ENCODE data around the gene STX8. TPM values are rescaled to one million over a fixed set of nuclear protein-coding genes. Genes with fewer than 3 reads are reported as not detected.

The STX8 gene
- total RNA-seq, 1 donor from 2014 or later = 54.8 TPM

DNA sequence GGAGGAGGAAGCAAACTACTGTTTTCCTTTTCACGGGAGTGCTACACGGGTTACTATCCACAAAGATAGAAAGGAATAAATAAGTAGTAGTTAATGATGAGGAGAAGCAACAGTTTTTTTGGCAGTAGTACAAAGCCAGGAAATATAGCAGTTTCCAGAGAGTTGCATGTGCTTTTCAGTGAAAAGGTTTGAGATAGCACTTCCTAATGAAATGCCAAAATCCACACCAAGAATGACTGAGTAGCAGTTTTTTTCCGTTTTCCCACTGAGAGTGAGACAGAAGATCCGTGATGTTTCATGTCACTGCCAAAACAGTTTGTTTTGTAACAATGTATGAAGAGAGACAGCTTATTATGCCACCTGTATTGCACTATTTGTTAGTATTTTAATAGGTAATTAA is 129.1 kb downstream of the STX8 start:
- Mint-ChIP-seq H3K4me3 (ENCODE audit: unreplicated experiment) (no peak overlapping the region), H3K27me3 (ENCODE audit: low read depth, unreplicated experiment) (no peaks in the 10 kb centered on the region), H3K9me3 (ENCODE audit: unreplicated experiment) (no peaks in the 10 kb centered on the region), H3K36me3 (ENCODE audit: low read depth, unreplicated experiment) (peaks cover 4% of the 10 kb centered on the region), H3K4me1 (ENCODE audit: low read depth, unreplicated experiment) (peaks cover 2% of the 10 kb centered on the region), H3K27ac (ENCODE audit: unreplicated experiment) (no peak overlapping the region)
- Histone ChIP-seq H4K20me1 (ENCODE audit: insufficient read depth, low read length) (peaks cover 5% of the 10 kb centered on the region), H3K27me3 (ENCODE audit: insufficient read depth, low read length) (no peaks in the 10 kb centered on the region), H3K9ac (ENCODE audit: low read length) (no peak overlapping the region), H3K79me2 (ENCODE audit: insufficient read depth, low read length) (no peaks in the 10 kb centered on the region), H3K4me3 (ENCODE audit: insufficient read depth, low read depth, low read length) (no peak overlapping the region), H3K9me3 (ENCODE audit: insufficient read depth, low read depth, low read length) (no peaks in the 10 kb centered on the region), H2AFZ (ENCODE audit: low read depth, low read length) (no peak overlapping the region), H3K4me1 (ENCODE audit: insufficient read depth, low read length) (no peaks in the 10 kb centered on the region), H3K4me2 (ENCODE audit: low read length) (no peak overlapping the region), H3K36me3 (ENCODE audit: insufficient read depth, low read length) (no peaks in the 10 kb centered on the region), H3K27ac (ENCODE audit: low read depth, low read length) (no peak overlapping the region)
- TF ChIP-seq, protein P1, sequence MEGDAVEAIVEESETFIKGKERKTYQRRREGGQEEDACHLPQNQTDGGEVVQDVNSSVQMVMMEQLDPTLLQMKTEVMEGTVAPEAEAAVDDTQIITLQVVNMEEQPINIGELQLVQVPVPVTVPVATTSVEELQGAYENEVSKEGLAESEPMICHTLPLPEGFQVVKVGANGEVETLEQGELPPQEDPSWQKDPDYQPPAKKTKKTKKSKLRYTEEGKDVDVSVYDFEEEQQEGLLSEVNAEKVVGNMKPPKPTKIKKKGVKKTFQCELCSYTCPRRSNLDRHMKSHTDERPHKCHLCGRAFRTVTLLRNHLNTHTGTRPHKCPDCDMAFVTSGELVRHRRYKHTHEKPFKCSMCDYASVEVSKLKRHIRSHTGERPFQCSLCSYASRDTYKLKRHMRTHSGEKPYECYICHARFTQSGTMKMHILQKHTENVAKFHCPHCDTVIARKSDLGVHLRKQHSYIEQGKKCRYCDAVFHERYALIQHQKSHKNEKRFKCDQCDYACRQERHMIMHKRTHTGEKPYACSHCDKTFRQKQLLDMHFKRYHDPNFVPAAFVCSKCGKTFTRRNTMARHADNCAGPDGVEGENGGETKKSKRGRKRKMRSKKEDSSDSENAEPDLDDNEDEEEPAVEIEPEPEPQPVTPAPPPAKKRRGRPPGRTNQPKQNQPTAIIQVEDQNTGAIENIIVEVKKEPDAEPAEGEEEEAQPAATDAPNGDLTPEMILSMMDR (IDR thresholded peaks at IDR 0.05; ENCODE audit: insufficient read depth, low read depth, low read length) = no peak
- no peak for TF ChIP-seq EZH2 (IDR thresholded peaks at IDR 0.05; ENCODE audit: insufficient read depth, low read length)
- DNase-seq (ENCODE audit: low read depth) (no peak), FAIRE-seq (no peak)

DNA sequence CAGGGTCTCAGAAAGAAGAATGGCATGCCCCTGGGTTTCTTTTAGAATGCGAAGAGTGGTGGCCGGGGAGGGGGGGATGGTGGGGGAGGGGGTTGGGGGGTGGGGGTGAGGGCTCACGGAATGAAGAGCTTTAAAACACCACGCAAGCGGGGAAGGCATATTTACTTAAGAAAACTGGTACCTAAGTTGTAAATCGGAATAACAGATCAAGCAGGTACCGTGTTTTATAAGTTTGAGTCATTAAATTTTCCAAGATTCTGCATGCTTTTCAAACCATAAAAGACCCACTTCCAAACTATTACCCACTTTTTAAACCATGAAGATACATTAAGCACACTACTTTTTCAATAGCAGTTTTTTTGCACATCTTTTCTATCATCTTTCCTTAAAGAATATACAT is 130.2 kb downstream of the STX8 start:
- no peak for DNase-seq (ENCODE audit: low read depth)
- Histone ChIP-seq H3K9me3 (ENCODE audit: insufficient read depth, low read depth, low read length) (no peaks in the 10 kb centered on the region), H3K4me2 (ENCODE audit: low read length) (no peak overlapping the region), H2AFZ (ENCODE audit: low read depth, low read length) (no peak overlapping the region), H3K9ac (ENCODE audit: low read length) (no peak overlapping the region), H3K4me1 (ENCODE audit: insufficient read depth, low read length) (no peaks in the 10 kb centered on the region), H3K27ac (ENCODE audit: low read depth, low read length) (no peak overlapping the region), H3K79me2 (ENCODE audit: insufficient read depth, low read length) (no peaks in the 10 kb centered on the region), H3K4me3 (ENCODE audit: insufficient read depth, low read depth, low read length) (no peak overlapping the region), H4K20me1 (ENCODE audit: insufficient read depth, low read length) (peaks cover 5% of the 10 kb centered on the region), H3K36me3 (ENCODE audit: insufficient read depth, low read length) (no peaks in the 10 kb centered on the region), H3K27me3 (ENCODE audit: insufficient read depth, low read length) (no peaks in the 10 kb centered on the region)
- Mint-ChIP-seq H3K27ac (ENCODE audit: unreplicated experiment) (no peak overlapping the region), H3K36me3 (ENCODE audit: low read depth, unreplicated experiment) (peaks cover 4% of the 10 kb centered on the region), H3K9me3 (ENCODE audit: unreplicated experiment) (no peaks in the 10 kb centered on the region), H3K27me3 (ENCODE audit: low read depth, unreplicated experiment) (no peaks in the 10 kb centered on the region), H3K4me1 (ENCODE audit: low read depth, unreplicated experiment) (peaks cover 2% of the 10 kb centered on the region), H3K4me3 (ENCODE audit: unreplicated experiment) (no peak overlapping the region)
- FAIRE-seq = no peak
- TF ChIP-seq EZH2 (IDR thresholded peaks at IDR 0.05; ENCODE audit: insufficient read depth, low read length) = no peak
- TF ChIP-seq, protein P1 (IDR thresholded peaks at IDR 0.05; ENCODE audit: insufficient read depth, low read depth, low read length) = no peak

DNA sequence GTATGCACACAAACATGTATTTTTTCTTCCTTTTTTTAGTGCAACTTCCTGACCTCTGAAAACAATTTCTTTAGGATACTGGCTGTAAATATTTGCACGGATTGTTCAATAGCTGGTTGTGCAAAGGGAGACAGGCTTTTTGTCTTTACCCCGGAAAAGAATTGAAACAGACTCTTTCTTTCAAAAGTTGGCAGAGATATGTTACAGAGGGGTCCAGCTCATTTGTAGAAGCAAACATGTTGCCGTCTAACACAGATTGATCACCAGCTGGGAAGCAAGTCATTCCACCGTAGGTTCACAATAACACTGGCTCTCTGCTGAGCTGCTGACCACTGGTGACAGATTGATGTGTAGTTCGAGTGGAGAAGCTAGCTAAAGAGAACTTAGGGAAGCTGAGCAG is 130.9 kb downstream of the STX8 start:
- no peak for FAIRE-seq
- peak; percentile 44 for DNase-seq (ENCODE audit: low read depth)
- Mint-ChIP-seq H3K9me3 (ENCODE audit: unreplicated experiment) (no peaks in the 10 kb centered on the region), H3K27me3 (ENCODE audit: low read depth, unreplicated experiment) (no peaks in the 10 kb centered on the region), H3K4me3 (ENCODE audit: unreplicated experiment) (no peak overlapping the region), H3K4me1 (ENCODE audit: low read depth, unreplicated experiment) (peaks cover 2% of the 10 kb centered on the region), H3K36me3 (ENCODE audit: low read depth, unreplicated experiment) (peaks cover 5% of the 10 kb centered on the region), H3K27ac (ENCODE audit: unreplicated experiment) (no peak overlapping the region)
- H3K36me3 ChIP-seq (ENCODE audit: insufficient read depth, low read length) = no peaks in the 10 kb centered on the region
- no peak overlapping the region for H2AFZ ChIP-seq (ENCODE audit: low read depth, low read length)
- no peaks in the 10 kb centered on the region for H3K27me3 ChIP-seq (ENCODE audit: insufficient read depth, low read length)
- no peak overlapping the region for H3K9ac ChIP-seq (ENCODE audit: low read length)
- H3K9me3 ChIP-seq (ENCODE audit: insufficient read depth, low read depth, low read length) = no peaks in the 10 kb centered on the region
- H3K27ac ChIP-seq (ENCODE audit: low read depth, low read length) = no peak overlapping the region
- H3K4me2 ChIP-seq (ENCODE audit: low read length) = no peak overlapping the region
- H3K4me3 ChIP-seq (ENCODE audit: insufficient read depth, low read depth, low read length) = no peak overlapping the region
- peaks cover 5% of the 10 kb centered on the region for H4K20me1 ChIP-seq (ENCODE audit: insufficient read depth, low read length)
- H3K79me2 ChIP-seq (ENCODE audit: insufficient read depth, low read length) = no peaks in the 10 kb centered on the region
- H3K4me1 ChIP-seq (ENCODE audit: insufficient read depth, low read length) = no peaks in the 10 kb centered on the region
- TF ChIP-seq EZH2 (IDR thresholded peaks at IDR 0.05; ENCODE audit: insufficient read depth, low read length) = no peak
- TF ChIP-seq, protein P1 (IDR thresholded peaks at IDR 0.05; ENCODE audit: insufficient read depth, low read depth, low read length) = no peak

All from astrocyte (in vitro differentiated cells and primary cell).